A172 (cell line): ENCODE results near the gene NRG4. TPM values are rescaled to one million over a fixed set of nuclear protein-coding genes. Genes with fewer than 3 reads are reported as not detected.
"Not testable (repeated sequence)": the region's sequence is repeated elsewhere in the genome, so short reads cannot be mapped to it uniquely, and the experiment has no call there.

Experiments
- DNase-seq: peaks from one replicate; pipeline ENCODE4 v3.0.0-alpha.2; 2015; ENCODE audit warnings: low spot score
- total RNA-seq: library from RNA; depleted of rRNA; stranded (reverse); fragments of >200 nt; shearing (Covaris generic); gene quantifications from 2 replicates; pipeline ENCODE4 v1.2.3, GENCODE V29; 2014; rRNA removed

NRG4 gene, protein sequence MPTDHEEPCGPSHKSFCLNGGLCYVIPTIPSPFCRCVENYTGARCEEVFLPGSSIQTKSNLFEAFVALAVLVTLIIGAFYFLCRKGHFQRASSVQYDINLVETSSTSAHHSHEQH
- total RNA-seq, result 0.65 TPM in 1 of 2 replicates, not detected in the other

DNA sequence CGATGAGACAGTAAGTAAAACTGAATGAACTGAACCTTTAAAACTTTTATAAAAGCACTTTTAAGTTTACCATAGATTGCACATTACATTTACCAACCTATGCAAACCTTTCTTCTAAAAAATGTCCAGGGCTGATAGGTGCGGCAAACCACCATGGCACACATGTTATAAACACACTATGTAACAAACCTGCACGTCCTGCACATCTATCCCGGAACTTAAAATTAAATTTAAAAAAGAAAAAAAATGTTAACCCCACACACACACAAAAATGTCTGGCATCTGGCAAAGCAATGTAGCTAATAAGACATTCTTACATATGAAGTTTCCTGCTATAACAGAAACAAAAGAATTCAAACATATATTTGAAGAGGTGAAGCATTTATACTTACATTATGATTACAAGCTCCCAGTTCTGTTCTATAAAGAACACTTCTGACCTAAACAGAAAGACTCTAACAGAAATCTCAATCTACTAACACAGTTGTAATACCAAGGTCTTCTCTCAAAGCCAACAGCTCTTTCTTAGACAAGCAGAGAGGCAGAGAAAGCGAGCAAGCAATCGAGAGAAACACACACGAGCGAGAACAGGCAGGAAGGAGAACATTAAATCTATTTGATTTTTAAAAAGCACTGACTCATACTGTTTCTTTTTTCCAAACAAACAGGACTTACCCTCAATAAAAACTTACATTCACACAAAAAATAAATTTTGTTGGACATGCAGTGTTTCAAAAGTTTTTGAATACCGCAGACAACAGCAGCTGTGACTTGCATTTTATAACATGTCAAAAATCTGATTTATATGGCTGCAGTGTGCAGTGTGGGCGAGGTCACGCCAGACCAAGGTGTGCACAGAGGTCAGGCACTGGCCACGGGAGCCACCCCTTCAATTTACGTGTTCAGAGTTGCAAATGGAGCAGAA lies at the start of gene NRG4:
Gene NRG4 (minus strand): TSS at position 798 of the 925 bp plus-strand sequence. CDS start 1,194 bp downstream, outside the sequence.
- DNase-seq, result peak; percentile 4

DNA sequence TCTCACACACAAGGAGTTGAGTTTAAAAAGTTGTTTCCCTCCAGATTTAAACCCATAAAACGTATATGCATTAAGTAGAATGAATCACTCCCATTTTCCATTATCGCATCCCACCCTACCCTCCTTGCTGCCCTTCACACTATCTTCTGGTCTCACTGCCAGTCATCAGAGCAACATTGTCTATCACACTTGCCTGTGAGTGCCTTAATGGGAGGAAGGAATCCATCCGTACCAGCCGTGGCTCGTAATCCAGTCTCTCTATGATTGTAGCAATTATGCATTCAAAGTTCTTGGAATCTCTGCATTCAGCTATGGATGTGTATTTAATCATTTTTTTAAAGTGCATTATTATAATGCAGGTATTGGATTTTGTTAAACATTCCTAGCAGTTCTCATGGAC lies 49.5 kb upstream of the NRG4 start:
- DNase-seq, result no peak

DNA sequence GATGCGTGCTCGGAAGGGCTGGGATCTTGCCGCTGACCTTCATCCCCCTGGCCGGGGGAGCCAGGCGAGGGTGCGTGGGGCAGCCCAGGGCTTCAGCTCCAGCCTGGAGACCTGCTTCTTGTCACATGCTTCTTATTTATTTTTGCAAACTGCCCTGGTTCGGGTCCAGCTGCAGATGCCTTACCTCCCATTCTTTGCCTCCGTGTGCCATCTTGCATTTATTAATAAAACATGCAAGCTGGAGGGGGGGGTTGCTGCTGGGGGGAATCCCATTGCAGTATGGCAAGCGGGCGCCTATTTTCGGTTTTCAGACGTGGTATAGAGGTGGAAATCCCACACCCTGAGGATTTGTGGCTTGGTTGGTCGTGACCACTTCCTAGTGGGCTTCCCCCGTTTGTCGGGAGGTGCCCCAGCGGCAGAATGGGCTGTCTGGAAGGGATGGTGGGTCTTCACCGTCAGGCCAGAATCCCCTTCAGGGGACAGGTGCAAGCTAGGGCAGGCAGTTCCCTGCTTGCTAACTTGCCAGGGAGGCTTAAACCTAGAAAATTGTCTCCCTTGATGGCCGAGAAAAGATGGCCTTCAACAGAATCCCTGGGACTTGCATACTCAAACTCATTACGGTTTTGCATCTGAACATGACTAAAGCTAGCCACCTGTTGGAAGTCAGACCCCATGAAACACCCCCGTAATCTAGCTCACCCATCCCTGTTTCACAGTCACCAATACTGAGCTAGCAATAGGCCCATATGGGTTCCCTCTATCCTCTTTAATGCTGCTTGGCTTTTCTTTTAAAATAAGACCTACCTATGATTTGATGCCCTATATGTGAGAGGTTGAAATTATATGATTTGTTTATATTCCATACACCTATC lies 48.1 kb upstream of the NRG4 start:
- DNase-seq, result no peak

DNA sequence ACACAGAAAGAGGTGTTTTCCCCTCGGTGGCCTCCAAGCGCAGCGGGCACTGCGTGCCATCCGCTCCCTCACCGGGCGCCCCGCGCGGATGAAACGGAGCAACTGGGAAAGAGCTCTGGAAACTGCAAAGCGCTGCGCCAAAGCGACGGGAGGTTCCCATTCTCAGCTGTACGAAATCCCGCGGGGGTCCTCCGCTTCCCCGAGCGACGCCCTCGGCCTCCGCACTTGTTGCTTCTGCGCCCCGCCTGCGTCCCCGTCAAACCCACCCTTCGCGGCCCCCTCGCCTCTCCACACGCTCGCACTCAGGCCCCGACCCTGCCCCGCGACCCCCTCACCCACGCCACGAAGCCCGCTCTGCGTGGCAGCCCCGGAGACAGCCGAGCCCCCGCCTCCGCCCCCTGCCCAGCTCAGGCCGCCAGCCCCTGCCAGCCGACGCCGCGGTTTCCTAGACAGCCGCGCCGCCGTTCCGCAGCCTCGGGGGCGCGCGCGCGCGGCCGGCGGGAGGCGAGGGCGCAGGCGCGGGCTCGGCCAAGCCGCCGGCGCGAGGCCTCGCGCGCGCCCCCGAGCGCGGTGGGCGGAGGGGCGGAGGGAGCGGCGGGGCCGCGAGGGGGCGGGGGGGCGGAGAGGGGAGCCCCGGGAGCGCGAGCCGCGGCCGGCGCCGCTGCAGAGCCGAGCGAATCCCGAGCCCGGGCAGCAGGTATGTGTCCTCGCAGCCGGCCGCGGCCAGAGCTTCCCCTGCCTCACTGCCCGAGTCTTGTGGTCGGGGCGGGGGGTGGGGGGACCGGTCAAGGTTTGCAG lies 47.3 kb upstream of the NRG4 start, which contains the start of gene TMEM266:
Gene TMEM266 (plus strand): TSS at position 666 of the 798 bp plus-strand sequence. CDS start 74,279 bp downstream, outside the sequence.
- DNase-seq, result peak; percentile 8

DNA sequence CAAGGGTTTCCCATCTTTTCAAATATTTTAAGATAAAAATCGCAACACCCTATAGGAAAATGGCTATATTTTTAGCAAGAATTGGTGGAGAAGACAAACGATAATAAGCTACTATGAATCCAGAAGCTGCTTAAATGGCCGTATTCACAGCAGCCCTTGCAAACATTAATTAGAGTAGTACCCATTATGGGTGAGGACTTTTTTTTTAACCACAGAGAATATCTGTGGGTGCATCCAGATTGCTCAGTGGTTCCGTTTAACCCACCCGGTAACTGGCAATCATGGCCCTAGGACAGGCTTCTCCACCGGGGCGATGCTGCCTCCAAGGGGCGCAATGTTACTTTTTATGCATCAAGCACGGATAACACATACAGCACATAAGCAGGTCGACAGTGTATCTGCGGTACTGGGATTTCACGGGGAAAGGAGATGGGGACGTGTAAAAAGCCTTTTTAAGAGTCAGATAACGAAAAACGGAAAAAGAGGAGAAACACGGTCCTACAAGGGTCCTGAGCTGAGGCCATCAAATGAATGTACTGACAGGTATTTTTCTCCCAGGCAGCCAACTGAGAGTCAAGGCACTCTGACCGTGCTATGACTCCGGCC lies 46.6 kb upstream of the NRG4 start:
- DNase-seq, result peak; percentile 5

DNA sequence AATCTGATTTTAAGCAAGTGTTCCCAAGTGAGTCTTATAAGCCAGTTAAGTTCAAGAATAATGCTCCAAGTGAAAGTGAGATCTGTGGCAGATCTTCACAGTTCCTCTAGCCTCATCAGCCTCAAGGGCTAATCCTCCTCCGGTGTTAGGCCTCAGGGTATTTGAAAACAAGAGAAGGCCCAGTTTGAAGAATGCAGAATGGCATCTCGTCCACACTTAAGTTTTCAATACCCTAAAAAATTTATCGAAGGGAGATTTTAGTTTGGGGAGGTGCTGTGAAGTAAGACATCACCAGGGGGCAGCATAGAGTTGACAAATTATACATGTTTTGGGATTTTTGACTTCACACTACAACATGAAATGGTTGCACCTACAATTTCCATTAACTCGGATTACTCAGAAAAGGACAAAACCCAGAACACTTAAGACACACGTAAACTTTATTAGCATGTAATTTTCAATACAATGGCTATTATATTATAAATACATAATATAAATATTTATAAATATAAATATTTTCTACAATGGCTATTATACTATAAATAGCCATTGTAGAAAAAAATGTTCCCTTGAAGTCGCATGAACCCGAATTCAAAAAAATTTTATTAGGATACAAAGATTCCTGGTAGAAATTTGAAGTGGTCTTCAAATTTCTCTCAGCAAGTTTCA lies 45.2 kb upstream of the NRG4 start:
- no peak for DNase-seq

DNA sequence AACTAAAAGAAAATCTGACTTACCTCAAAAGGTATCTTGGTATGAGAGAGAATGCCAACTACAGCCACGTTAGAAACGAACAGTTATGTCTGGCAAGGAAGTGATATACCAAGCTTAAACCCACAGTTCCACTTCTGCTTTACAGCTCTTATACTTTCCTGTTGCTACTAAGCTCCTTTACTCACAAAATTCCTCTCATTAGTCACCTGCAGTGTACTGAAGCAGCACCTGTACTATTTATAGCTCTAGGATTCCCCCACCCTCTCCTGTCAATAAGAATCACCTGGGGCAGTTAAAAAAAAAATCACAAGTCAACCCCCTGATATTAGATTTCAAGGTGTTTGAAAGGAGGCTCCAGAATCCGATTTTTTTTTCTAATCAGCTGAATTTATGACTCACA lies 44.7 kb upstream of the NRG4 start:
- no peak for DNase-seq

DNA sequence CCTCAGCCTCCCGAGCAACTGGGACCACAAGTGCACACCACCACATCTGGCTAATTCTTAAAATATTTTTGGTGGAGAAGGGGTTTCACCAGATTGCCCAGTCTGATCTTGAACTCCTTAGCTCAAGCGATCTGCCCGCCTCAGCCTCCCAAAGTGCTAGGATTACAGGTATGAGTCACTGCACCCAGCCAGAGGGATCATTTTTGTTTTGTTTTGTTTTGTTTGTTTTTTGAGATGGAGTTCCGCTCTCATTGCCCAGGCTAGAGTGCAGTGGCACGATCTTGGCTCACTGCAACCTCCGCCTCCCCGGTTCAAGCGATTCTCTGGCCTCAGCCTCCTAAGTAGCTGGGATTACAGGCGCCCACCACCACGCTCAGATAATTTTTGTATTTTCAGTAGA lies 42.0 kb upstream of the NRG4 start:
- not testable (repeated sequence) for DNase-seq

DNA sequence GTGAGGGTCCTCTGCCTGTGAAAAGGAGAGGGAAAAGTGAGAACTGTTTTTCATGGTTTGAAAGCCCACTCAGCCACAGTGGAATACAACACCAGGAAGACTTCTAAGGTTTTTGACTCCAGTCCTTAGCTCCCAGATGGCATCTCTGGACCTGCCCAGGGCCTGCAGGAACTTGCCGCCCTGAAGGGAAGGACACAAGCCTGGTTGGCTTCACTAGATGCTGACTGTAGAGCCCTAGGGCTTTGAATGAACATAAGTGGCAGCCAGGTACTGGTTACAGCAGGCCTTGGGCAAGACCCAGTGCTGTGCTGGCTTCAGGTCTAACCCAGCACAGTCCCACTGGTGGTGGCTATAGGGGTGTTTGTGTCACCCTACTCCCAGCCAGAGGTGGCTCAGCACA lies 26.3 kb upstream of the NRG4 start:
- no peak for DNase-seq

DNA sequence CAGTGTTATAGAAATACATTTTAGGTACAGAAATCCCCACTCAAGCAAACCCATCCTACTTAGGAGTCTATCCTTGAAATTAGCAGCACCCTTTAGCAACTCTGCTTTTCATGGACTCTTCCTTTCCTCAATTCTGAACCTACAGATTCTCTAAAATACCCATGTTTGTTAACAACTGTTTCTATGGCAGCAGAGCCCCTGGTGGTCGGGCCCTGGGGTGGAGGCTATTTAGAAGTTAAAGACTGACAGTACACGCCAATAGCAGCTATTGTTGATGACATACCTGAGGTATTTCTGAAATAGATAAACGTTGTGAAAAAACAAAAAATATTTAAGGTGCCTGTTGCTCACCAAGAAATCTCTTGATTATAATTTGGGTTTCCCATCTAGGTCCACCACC lies 23.4 kb upstream of the NRG4 start:
- DNase-seq, result no peak

DNA sequence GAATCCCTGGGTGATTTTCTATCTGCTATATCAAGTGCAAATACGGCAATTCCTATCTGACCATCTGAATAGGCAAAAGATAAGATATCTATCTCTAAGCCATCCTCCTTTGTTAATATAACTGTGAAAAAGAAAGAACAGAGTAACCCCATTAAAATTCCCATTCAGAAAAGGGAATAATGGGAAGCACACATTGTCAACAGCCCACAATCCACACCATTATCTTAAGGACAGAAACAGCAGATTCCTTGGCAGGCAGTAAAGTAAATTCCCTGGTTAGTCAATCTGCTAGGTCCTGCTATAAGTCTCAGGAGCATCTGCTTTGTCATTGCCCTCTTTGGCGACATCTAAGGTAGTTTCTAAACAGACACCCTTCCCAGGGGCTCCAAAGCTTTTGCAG lies 21.9 kb upstream of the NRG4 start:
- no peak for DNase-seq

DNA sequence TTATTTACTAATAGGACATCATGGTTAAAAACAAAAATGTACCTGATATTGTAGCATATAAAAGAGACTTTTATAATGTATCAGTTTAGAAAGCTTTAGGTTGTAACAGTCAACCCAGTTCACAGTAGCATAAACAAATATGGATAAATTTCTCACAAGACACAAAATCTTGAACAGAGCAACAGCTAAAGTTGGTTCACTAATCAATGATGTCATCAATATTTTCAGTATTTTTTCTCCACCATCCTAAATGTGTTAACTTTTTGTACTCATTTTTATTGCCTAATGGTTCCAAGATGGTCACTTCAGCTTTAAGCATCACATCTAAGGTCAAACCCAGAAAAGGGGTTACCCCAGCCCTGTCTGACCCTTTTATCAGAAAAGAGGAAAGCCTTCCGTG lies 21.2 kb upstream of the NRG4 start:
- no peak for DNase-seq

DNA sequence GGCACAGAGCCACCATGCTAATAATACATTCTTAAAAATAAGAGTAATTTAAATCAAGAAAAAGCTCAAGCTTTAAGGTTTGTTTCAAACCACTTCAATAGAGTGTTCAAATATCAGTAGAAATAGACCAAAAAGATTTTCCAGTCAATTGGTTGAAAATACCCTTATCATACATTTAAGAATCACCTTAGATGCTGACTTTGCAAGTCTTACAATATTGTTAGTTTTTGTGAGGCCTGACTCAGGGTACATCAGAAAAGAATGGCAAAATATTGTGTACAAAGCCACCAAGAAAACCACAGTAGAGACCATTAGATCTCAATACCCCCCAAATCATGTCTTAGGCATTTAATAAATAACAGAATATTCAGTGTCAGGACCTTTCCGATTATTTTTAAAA lies 19.8 kb upstream of the NRG4 start:
- DNase-seq, result no peak

DNA sequence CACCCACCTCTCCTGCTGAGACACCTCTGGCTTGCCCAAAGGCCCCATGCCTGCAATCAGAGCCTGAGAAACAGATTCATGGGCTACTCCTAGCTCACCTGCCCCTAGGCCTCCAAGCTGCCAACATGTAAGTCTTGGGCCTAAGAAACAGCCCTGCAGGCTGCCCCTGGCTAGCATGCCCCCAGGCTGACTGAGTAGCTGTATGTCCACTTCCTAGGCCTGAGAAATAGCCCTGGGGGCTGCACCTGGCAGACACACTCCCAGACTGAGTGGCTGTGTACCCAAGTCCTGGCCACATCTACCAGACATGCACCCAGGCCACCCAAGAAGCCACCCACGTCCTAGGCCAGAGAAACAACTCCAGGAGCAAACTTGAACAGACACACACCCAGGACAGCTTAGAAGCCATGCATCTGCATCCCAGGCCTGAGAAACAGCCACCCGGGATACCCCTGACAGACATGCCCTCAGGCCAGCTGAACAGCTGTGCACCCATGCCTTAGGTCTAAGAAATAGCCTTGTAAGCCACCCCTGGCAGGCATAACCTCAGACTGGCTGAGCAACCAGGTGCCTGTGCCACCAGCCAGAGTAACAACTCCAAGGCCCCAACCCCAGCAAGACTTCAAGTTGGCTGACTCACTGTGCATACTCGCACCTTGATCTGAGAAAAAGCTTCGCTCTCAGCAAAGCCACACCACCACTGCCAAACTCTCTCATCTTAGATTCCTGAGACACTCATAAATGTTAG lies 12.0 kb upstream of the NRG4 start:
- no peak for DNase-seq

DNA sequence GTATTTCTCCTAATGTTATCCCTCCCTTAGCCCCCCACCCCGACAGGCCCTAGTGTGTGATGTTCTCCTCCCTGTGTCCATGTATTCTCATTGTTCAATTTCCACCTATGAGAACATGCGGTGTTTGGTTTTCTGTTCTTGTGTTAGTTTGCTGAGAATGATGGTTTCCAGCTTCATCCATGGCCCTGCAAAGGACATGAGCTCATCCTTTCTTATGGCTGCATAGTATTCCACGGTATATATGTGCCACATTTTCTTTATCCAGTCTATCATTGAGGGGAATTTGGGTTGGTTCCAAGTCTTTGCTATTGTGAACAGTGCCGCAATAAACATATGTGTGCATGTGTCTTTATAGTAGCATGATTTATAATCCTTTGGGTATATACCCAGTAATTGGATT lies 1.2 kb upstream of the NRG4 start:
- DNase-seq, result not testable (repeated sequence)

DNA sequence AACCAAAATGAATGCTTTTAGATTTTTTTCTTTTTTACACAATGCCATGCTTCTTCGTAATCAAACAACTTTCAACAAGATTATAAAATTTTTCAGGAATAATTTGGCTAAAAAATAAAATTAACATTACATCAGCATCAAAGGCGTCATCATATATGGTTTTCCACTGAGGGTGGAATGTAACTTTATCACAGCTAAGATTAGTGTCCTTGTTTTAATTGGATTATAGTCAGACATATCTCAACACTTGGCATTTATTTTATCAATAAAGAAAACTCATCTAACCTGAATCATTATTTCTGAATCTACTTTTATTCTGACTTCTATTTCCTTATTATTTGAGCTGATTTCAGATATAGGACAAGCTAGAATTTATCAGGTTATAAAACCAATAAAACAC lies 1.6 kb downstream of the NRG4 start:
- DNase-seq, result no peak

DNA sequence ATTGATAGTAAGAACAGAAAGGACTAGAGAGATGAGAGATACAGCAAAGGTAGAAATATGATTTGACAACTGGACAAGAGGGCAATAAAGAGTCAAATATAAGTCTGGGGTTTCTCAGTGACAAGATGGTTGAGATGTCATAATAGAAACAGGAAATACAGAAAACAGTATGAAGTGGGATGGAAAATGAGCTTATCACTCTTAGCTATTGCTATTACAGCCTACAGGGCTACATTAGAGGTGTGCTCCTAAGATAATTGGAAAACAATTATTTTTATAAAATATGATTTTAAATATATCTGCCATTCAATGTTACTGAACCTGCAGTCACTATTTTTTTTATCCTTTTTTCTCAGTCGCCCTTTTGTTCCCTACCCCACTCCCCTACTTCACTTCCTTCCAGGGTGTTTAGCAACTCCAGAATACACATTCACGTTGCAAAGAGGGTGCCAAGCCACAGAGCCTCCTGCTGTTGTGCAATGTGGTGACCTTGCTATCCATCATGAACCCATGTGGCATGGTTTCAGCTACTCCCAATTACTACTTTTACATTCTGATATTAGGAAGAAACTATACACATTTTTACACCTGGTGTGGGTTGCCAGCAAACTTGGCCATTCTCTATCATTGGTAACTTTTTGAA lies 6.0 kb downstream of the NRG4 start:
- DNase-seq, result peak; percentile 5

DNA sequence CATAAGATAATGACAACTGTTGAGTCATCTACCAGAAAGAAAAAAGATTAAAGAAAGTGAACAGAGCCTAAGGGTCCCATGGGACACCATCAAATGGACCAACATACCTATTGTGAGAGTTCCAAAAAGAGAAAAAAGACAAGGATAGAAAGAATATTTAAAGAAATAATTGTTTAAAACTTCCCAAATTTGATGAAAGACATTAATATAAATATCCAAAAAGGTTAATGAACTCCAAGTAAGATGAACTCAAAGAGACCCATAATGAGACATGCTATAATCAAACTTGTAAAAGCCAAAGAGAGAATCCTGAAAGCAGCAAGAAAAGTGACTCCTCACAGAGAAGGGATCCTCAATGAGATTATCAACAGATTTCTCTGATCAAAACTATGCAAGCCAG lies 8.9 kb downstream of the NRG4 start:
- no peak for DNase-seq

DNA sequence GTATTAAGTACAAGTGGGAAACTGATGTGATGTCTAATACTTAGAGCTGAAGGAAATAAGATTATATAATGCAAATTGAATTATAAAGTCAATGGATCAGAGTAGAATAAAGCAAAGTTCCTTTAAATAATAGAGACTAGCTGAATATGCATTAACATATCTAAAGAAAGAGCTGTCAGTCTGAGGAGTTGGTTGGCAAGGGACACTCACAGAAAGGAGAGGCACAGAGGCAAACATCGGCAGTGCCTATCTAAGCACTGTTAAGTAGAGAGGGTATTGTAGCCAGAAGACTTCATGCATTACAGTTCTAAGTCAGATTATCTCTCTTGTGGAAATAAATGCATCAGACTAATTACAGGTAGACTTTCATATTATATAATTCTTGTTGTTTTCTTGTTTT lies 16.6 kb downstream of the NRG4 start:
- no peak for DNase-seq
